K562 (cell line): ENCODE data around the gene SLC4A1. TPM values are rescaled to one million over a fixed set of nuclear protein-coding genes. Genes with fewer than 3 reads are reported as not detected.
A peak's percentile ranks its signal among the peaks of the same experiment; 100 is the strongest.

ENCODE experiments used
- ATAC-seq: fragments of 200-7000 bp; cut with Tn5 transposase; 3 replicates; pipeline ENCODE4 v1.9.1; 2020; ENCODE audit warnings: moderate library complexity
- BruUV-seq: library from RNA; stranded (reverse); fragments of 400-500 nt; replicated peaks from 2 replicates; lab custom pipeline; 2021; lab: Mats Ljungman, UMichigan
- CTCF ChIA-PET: fragments of 300-600 bp; formaldehyde crosslinking; extraction: SDS; loops from one replicate; lab custom pipeline; 2021; ENCODE audit warnings: low intra/inter-chr PET ratio; lab: Yijun Ruan, JAX
- POLR2A ChIA-PET: fragments of 300-600, 350-650 bp; sonication (Branson Sonifier 250); formaldehyde crosslinking; extraction: SDS; loops from one replicate; lab custom pipeline; 2021; ENCODE audit warnings: antibody characterized with exemption, inconsistent platforms; lab: Yijun Ruan, JAX
- DNase-seq, 4 experiments: peaks; one replicate each; pipeline versions ENCODE4 v3.0.0 to v3.0.0-alpha.2; 2011 to 2018; ENCODE audit warnings: low spot score in 3 of 4, mixed read lengths in 3 of 4; ENCODE audit errors: extremely low read depth in 1 of 4
- FAIRE-seq: peaks from 2 replicates; lab custom pipeline; 2011; peaks lifted over from hg19 to GRCh38; lab: Jason Lieb, UNC
- H2AFZ ChIP-seq: 2 replicates; pipeline ENCODE4 v1.6.0; 2011; ENCODE audit warnings: low read depth, low read length, control low read depth, inconsistent platforms
- H3K27ac ChIP-seq: fragments of 200-600 bp; 3 replicates; pipeline ENCODE4 v1.8.0; 2011; ENCODE audit warnings: low read depth, mild to moderate bottlenecking, control low read depth, inconsistent platforms, low read length, moderate library complexity, mixed read lengths; ENCODE audit errors: extremely low read depth
- H3K27me3 ChIP-seq, 2 experiments: fragments of 300-600 bp in 1 of 2; 2 replicates in 1 of 2; 3 replicates in 1 of 2; pipeline versions ENCODE4 v1.6.0 to v1.8.0; 2011; ENCODE audit warnings: inconsistent platforms in 2 of 2, low read length in 2 of 2, mild to moderate bottlenecking in 1 of 2, mixed read lengths in 1 of 2, moderate library complexity in 1 of 2; ENCODE audit not compliant: control insufficient read depth in 2 of 2, insufficient read depth in 2 of 2
- H3K36me3 ChIP-seq: fragments of 300-600 bp; 3 replicates; pipeline ENCODE4 v1.8.0; 2011; ENCODE audit warnings: mild to moderate bottlenecking, low read length, inconsistent platforms; ENCODE audit not compliant: control insufficient read depth, insufficient read depth
- H3K4me1 ChIP-seq, 2 experiments: fragments of 200-600 bp in 1 of 2; replicated peaks in 1 of 2; 2 replicates in 1 of 2; 3 replicates in 1 of 2; pipeline versions ENCODE4 v1.5.1 to v1.8.0; 2011; ENCODE audit warnings: inconsistent platforms in 2 of 2, low read length in 2 of 2, mild to moderate bottlenecking in 1 of 2, mixed read lengths in 1 of 2, moderate library complexity in 1 of 2; ENCODE audit not compliant: control insufficient read depth in 2 of 2, insufficient read depth in 2 of 2
- H3K4me2 ChIP-seq: 2 replicates; pipeline ENCODE4 v1.6.1; 2011; ENCODE audit warnings: low read length, control low read depth, inconsistent platforms, mixed read lengths; ENCODE audit not compliant: insufficient read depth
- H3K4me3 ChIP-seq: fragments of 200-600 bp; sonication (generic), shearing (Covaris generic); 2 replicates; pipeline ENCODE4 v1.5.1; 2016; ENCODE audit warnings: control low read depth, inconsistent platforms
- H3K79me2 ChIP-seq: fragments of 200-600 bp; 3 replicates; pipeline ENCODE4 v1.8.0; 2011; ENCODE audit warnings: low read length, inconsistent platforms; ENCODE audit not compliant: control insufficient read depth, insufficient read depth
- H3K9ac ChIP-seq, 2 experiments: 2 replicates each; pipeline versions ENCODE4 v1.6.0 to v1.6.1; 2011; ENCODE audit warnings: low read depth in 2 of 2, low read length in 2 of 2, control low read depth in 1 of 2, inconsistent platforms in 1 of 2, mild to moderate bottlenecking in 1 of 2, mixed read lengths in 1 of 2; ENCODE audit not compliant: insufficient read depth in 1 of 2
- H3K9me1 ChIP-seq: one replicate; pipeline ENCODE4 v1.6.0; 2011; ENCODE audit warnings: inconsistent platforms, mild to moderate bottlenecking, low read length, moderate library complexity; ENCODE audit not compliant: control insufficient read depth, insufficient read depth
- H3K9me3 ChIP-seq: replicated peaks from 2 replicates; pipeline ENCODE4 v1.5.1; 2011; ENCODE audit warnings: low read depth, low read length, inconsistent platforms; ENCODE audit not compliant: control insufficient read depth, insufficient read depth
- H4K20me1 ChIP-seq: replicated peaks from 2 replicates; pipeline ENCODE4 v1.6.1; 2011; ENCODE audit warnings: low read length, inconsistent platforms, mixed read lengths; ENCODE audit not compliant: control insufficient read depth, insufficient read depth
- CBX2 ChIP-seq: fragments of 200-600 bp; sonication (generic); IDR thresholded peaks from one replicate; pipeline ENCODE4 v1.6.1; 2012; ENCODE audit warnings: mild to moderate bottlenecking, low read length, inconsistent platforms; ENCODE audit not compliant: insufficient read depth, poor library complexity, severe bottlenecking
- FOXK2 ChIP-seq, 2 experiments: fragments of 450-650 bp; IDR thresholded peaks in 1 of 2; conservative IDR thresholded peaks in 1 of 2; 2 replicates each; pipeline ENCODE4 v1.6.1; 2016; ENCODE audit warnings: low read depth in 2 of 2, mild to moderate bottlenecking in 1 of 2
- KAT2B ChIP-seq: IDR thresholded peaks from one replicate; pipeline ENCODE4 v1.6.1; 2012; ENCODE audit warnings: low read depth, mild to moderate bottlenecking, control low read depth, inconsistent platforms, low read length, moderate library complexity
- KLF16 ChIP-seq: IDR thresholded peaks from 2 replicates; pipeline ENCODE4 v1.6.1; 2016; ENCODE audit warnings: antibody characterized with exemption
- NCOA4 ChIP-seq: fragments of 450-650 bp; IDR thresholded peaks from 2 replicates; pipeline ENCODE4 v1.6.1; 2018; ENCODE audit warnings: mild to moderate bottlenecking; ENCODE audit not compliant: partially characterized antibody
- PHF20 ChIP-seq: fragments of 450-650 bp; IDR thresholded peaks from 2 replicates; pipeline ENCODE4 v1.6.1; 2018; ENCODE audit not compliant: partially characterized antibody
- POLR2A ChIP-seq: fragments of 450-650 bp; conservative IDR thresholded peaks from 2 replicates; pipeline ENCODE4 v1.6.1; 2016
- TCF3 ChIP-seq: sonication (generic); formaldehyde crosslinking; IDR thresholded peaks from 2 replicates; pipeline ENCODE4 v1.4.0; 2020; ENCODE audit warnings: mild to moderate bottlenecking, missing genetic modification reagents
- TFAP4 ChIP-seq: sonication (generic); formaldehyde crosslinking; IDR thresholded peaks from 2 replicates; pipeline ENCODE4 v1.8.0; 2022; ENCODE audit warnings: missing genetic modification reagents, mild to moderate bottlenecking, moderate library complexity, borderline replicate concordance
- ZBTB1 ChIP-seq: sonication (generic); formaldehyde crosslinking; IDR thresholded peaks from 2 replicates; pipeline ENCODE4 v1.8.1; 2023; ENCODE audit warnings: missing genetic modification reagents, low read depth, mild to moderate bottlenecking, borderline replicate concordance
- ZNF253 ChIP-seq: fragments of 250-450 bp; sonication (Bioruptor Pico); conservative IDR thresholded peaks from 2 replicates; pipeline ENCODE4 v1.6.1; 2021; ENCODE audit warnings: mild to moderate bottlenecking
- ZNF3 ChIP-seq: fragments of 250-450 bp; sonication (Bioruptor Pico); IDR thresholded peaks from 2 replicates; pipeline ENCODE4 v1.5.0; 2021; ENCODE audit warnings: mild to moderate bottlenecking, moderate library complexity
- ZNF668 ChIP-seq: fragments of 250-450 bp; sonication (Bioruptor Pico); IDR thresholded peaks from 2 replicates; pipeline ENCODE4 v1.8.0; 2022; ENCODE audit warnings: mild to moderate bottlenecking, inconsistent platforms
- ZNF764 ChIP-seq: fragments of 250-450 bp; sonication (Bioruptor Pico); IDR thresholded peaks from 2 replicates; pipeline ENCODE4 v1.4.0; 2020; ENCODE audit warnings: low read depth, mild to moderate bottlenecking, moderate library complexity
- WGBS: fragments of 100-300 bp; shearing (Covaris generic); methylation state at CpG from one replicate; pipeline ENCODE4 v1.1.6; 2016; ENCODE audit warnings: low coverage, mixed read lengths; ENCODE audit not compliant: insufficient coverage; ENCODE audit errors: missing lambda C conversion rate; 5-methylcytosine and 5-hydroxymethylcytosine counted together
- in situ Hi-C: fragments of 300-500 bp; cut with MboI; formaldehyde crosslinking; loops from 4 replicates; pipeline ENCODE4 v1.15.0; 2018; ENCODE audit warnings: inconsistent platforms, mixed read lengths
- intact Hi-C: fragments of 100-400 bp; cut with micrococcal nuclease; formaldehyde crosslinking; loops from 2 replicates; pipeline ENCODE4 v1.14.2; 2022
- polyA plus RNA-seq, 8 experiments: library from polyadenylated mRNA; depleted of rRNA in 4 of 8; stranded (reverse) in 5 of 8; unstranded in 3 of 8; fragments of >200 nt; fragmentation: Nextera tagmentation in 2 of 8; fragmentation: Illumina TruSeq in 1 of 8; extraction: Ambion mirVana in 2 of 8; extraction: Trizol in 1 of 8; gene quantifications; 2 replicates each; pipeline versions ENCODE4 v1.2.1 to v1.2.3, GENCODE V29; 2011 to 2014; ENCODE audit warnings: inconsistent platforms in 1 of 8, missing spikeins in 1 of 8
- total RNA-seq, 7 experiments: library from RNA; depleted of rRNA in 6 of 7; stranded (reverse); fragments of >200 nt in 6 of 7; fragmentation: Illumina TruSeq in 2 of 7; extraction: Trizol in 2 of 7; gene quantifications; 2 replicates each; pipeline versions ENCODE4 v1.2.1 to v1.2.3, GENCODE V29; 2011 to 2021; ENCODE audit warnings: low replicate concordance in 1 of 7
- TF ChIP-seq, protein P1 (sequence below): sonication (generic); formaldehyde crosslinking; IDR thresholded peaks from 2 replicates; pipeline ENCODE4 v1.8.1; 2023; ENCODE audit warnings: missing genetic modification reagents, mild to moderate bottlenecking, borderline replicate concordance

Gene SLC4A1
- total and polyA plus RNA-seq, 9 of the 15 experiments (the other 6 are each of a cell fraction or from before 2014, with no cell fraction given): 0.14 to 1.00 (median 0.53) TPM

GRCh38 chr17:44209786-44210341 is 58.1 kb downstream of the SLC4A1 start:
- POLR2A ChIA-PET: interaction anchor here (0.6 to 3.6 kb wide), 11 partner anchors 10 to 326 kb away, joined by 3 to 16 read pairs (median 3); partner anchors contain the start of genes ATXN7L3, GRN, SLC25A39 and UBTF
- peaks cover 4% of the 10 kb centered on the region for H3K9me1 ChIP-seq
- in situ Hi-C loops: loop anchor here (5.0 kb wide), 1 partner anchor 117 kb away; no protein-coding TSS in a partner anchor
- DNase-seq (no peak), FAIRE-seq (peak; percentile 67), ATAC-seq (no peak)
- H3K4me3 ChIP-seq: no peak overlapping the region
- peaks cover 15 to 51% of the 10 kb centered on the region in 2 experiments; a peak in 4 of 5 replicates for H3K4me1 ChIP-seq
- WGBS: 67% methylated on average over 11 of the region's 11 CpGs
- H3K4me2 ChIP-seq: peak overlapping the region; percentile 28
- peak overlapping the region; percentile 56 to 82; a peak in 3 of 4 replicates for H3K9ac ChIP-seq
- H3K9me3 ChIP-seq: no peaks in the 10 kb centered on the region
- BruUV-seq: TSS peak; percentile 12
- peaks cover 76% of the 10 kb centered on the region for H3K36me3 ChIP-seq
- intact Hi-C loops: loop anchor here (1.0 to 2.0 kb wide), 4 partner anchors 56 to 313 kb away; partner anchors contain the start of gene GRN
- no peaks in the 10 kb centered on the region for H3K27me3 ChIP-seq
- CTCF ChIA-PET: interaction anchor here (0.7 to 3.9 kb wide), 12 partner anchors 9 to 655 kb away, joined by 3 to 42 read pairs (median 6); partner anchors contain the start of genes GRN and UBTF
- H3K27ac ChIP-seq: 0 out of 3 replicates have a peak overlapping the region, but pooled peaks have one; percentile 50
- H2AFZ ChIP-seq: no peak overlapping the region
- H3K79me2 ChIP-seq: peaks cover 6% of the 10 kb centered on the region; the same call in 1 of the 3 replicates
- H4K20me1 ChIP-seq: peaks cover 12% of the 10 kb centered on the region
- TF ChIP-seq TCF3 (CRISPR knock-in tag): no peak
- TF ChIP-seq ZNF253 (CRISPR knock-in tag): no peak
- no peak for TF ChIP-seq FOXK2 (conservative IDR thresholded peaks at IDR 0.05 in 1 of 2, IDR thresholded peaks at IDR 0.05 in 1 of 2; ENCODE audit: low read depth in 2 of 2)
- TF ChIP-seq ZNF668 (CRISPR knock-in tag): 0 out of 2 replicates have a peak, but pooled peaks have one; percentile 6
- no peak for TF ChIP-seq CBX2
- no peak for TF ChIP-seq ZBTB1 (CRISPR knock-in tag)
- TF ChIP-seq ZNF3: no peak
- no peak for TF ChIP-seq KLF16
- TF ChIP-seq NCOA4: no peak
- 0 out of 2 replicates have a peak, but pooled peaks have one; percentile 32 for TF ChIP-seq POLR2A
- no peak for TF ChIP-seq TFAP4 (CRISPR knock-in tag)
- TF ChIP-seq KAT2B: no peak
- TF ChIP-seq, protein P1, sequence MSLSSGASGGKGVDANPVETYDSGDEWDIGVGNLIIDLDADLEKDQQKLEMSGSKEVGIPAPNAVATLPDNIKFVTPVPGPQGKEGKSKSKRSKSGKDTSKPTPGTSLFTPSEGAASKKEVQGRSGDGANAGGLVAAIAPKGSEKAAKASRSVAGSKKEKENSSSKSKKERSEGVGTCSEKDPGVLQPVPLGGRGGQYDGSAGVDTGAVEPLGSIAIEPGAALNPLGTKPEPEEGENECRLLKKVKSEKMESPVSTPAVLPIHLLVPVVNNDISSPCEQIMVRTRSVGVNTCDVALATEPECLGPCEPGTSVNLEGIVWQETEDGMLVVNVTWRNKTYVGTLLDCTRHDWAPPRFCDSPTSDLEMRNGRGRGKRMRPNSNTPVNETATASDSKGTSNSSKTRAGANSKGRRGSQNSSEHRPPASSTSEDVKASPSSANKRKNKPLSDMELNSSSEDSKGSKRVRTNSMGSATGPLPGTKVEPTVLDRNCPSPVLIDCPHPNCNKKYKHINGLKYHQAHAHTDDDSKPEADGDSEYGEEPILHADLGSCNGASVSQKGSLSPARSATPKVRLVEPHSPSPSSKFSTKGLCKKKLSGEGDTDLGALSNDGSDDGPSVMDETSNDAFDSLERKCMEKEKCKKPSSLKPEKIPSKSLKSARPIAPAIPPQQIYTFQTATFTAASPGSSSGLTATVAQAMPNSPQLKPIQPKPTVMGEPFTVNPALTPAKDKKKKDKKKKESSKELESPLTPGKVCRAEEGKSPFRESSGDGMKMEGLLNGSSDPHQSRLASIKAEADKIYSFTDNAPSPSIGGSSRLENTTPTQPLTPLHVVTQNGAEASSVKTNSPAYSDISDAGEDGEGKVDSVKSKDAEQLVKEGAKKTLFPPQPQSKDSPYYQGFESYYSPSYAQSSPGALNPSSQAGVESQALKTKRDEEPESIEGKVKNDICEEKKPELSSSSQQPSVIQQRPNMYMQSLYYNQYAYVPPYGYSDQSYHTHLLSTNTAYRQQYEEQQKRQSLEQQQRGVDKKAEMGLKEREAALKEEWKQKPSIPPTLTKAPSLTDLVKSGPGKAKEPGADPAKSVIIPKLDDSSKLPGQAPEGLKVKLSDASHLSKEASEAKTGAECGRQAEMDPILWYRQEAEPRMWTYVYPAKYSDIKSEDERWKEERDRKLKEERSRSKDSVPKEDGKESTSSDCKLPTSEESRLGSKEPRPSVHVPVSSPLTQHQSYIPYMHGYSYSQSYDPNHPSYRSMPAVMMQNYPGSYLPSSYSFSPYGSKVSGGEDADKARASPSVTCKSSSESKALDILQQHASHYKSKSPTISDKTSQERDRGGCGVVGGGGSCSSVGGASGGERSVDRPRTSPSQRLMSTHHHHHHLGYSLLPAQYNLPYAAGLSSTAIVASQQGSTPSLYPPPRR (CRISPR knock-in tag): no peak
- TF ChIP-seq PHF20: no peak
- TF ChIP-seq ZNF764 (CRISPR knock-in tag): no peak
